H1 (cell line): ENCODE results near the gene DNAAF5. TPM values are rescaled to one million over a fixed set of nuclear protein-coding genes. Genes with fewer than 3 reads are reported as not detected.

Source experiments
- EP300 ChIP-seq, 2 experiments: IDR thresholded peaks; 1 replicate in 1 of 2; 2 replicates in 1 of 2; pipeline ENCODE4 v1.6.1; 2011 to 2012; ENCODE audit warnings: low read depth in 2 of 2, low read length in 2 of 2, mild to moderate bottlenecking in 2 of 2, borderline replicate concordance in 1 of 2, inconsistent platforms in 1 of 2, moderate library complexity in 1 of 2
- EZH2 ChIP-seq: fragments of 200-600 bp; sonication (generic); IDR thresholded peaks from 2 replicates; pipeline ENCODE4 v1.7.1; 2012; ENCODE audit warnings: low read depth, mild to moderate bottlenecking, moderate library complexity, low read length, inconsistent platforms; ENCODE audit not compliant: severe bottlenecking
- polyA plus RNA-seq, 7 experiments: library from polyadenylated mRNA; depleted of rRNA in 3 of 7; stranded (reverse) in 5 of 7; unstranded in 2 of 7; fragments of >200 nt in 5 of 7; fragments of 200-250 nt in 2 of 7; gene quantifications; 1 replicate in 5 of 7; 2 replicates in 1 of 7; 4 replicates in 1 of 7; pipeline versions ENCODE4 v1.2.1 to v1.2.3, GENCODE V29; 2011 to 2013; ENCODE audit warnings: missing spikeins in 2 of 7, mixed read lengths in 2 of 7
- total RNA-seq: library from RNA; stranded (reverse); fragmentation: NEBNext Ultra II Directional; extraction: Animal tissue kit (Norgen Biotek cat#: 25700); gene quantifications from 2 replicates; pipeline ENCODE4 v1.2.1, GENCODE V29; 2021

Gene DNAAF5
- total and polyA plus RNA-seq, 2 of the 8 experiments (the other 6 are each of a cell fraction or from before 2014, with no cell fraction given) = 55.1 to 95.9 TPM

DNA sequence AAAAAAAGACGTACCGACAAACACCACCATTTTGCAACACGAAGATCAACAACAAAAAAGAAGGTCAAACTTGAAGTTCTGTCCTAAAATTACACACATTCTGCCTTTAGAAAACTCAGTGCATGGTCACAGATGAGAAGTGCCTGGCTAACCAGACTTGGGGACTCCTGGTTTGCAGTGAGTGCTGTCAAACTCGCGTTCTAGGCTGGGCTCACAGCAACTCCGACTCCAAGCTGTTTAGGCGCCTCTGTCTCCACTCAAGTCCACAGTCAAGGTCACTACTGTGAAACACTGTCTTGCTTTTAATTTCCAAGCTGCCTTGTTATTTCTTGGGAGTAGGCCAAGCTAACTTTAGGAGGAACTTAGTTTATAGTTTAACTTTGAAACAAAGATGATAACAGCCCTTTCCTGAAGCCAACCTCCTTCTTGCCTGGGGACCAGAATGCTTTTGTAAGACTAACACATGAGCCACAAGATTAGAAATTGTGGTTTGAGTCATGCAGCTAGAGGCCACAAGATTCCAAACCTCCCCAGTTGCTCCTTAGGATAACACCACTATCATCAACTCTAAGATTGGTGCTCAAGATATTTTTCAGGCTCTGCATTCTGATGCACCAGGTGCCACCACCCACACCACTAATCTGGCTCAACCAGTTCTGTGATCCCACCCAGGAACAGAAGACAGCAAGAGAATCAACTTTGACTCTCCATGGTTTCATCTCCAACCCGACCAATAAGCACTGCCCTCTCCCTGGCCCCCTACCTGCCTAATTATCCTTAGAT, 1.1 kb upstream of the DNAAF5 start (continued):
- no peak for TF ChIP-seq EP300 (IDR thresholded peaks at IDR 0.05; ENCODE audit: borderline replicate concordance in 1 of 2, low read depth in 2 of 2, low read length in 2 of 2)
- TF ChIP-seq EZH2 = no peak
